IMR-90 (cell line): ENCODE measurements around the gene MET. TPM values are rescaled to one million over a fixed set of nuclear protein-coding genes. Genes with fewer than 3 reads are reported as not detected.

Source experiments
- ATAC-seq: fragments of 200-7000 bp; cut with Tn5 transposase; 2 replicates; pipeline ENCODE4 v1.9.1; 2020; ENCODE audit warnings: low read depth, mild to moderate bottlenecking, moderate library complexity
- BruUV-seq: library from RNA; stranded (reverse); fragments of 400-500 nt; replicated peaks from 2 replicates; lab custom pipeline; 2021; lab: Mats Ljungman, UMichigan
- CTCF ChIA-PET: fragments of 300-600 bp; formaldehyde crosslinking; extraction: SDS; loops from one replicate; lab custom pipeline; 2021; ENCODE audit warnings: antibody characterized with exemption; lab: Yijun Ruan, JAX
- POLR2A ChIA-PET: fragments of 300-600 bp; sonication (Branson Sonifier 250); formaldehyde crosslinking; loops from one replicate; lab custom pipeline; 2022; ENCODE audit warnings: antibody characterized with exemption; ENCODE audit not compliant: unreplicated experiment; lab: Charles Lee
- DNase-seq: peaks from one replicate; pipeline ENCODE4 v3.0.0; 2013
- H2AFZ ChIP-seq: replicated peaks from 2 replicates; pipeline ENCODE3; 2013; ENCODE audit warnings: low read length, mild to moderate bottlenecking; ENCODE audit not compliant: poor library complexity
- H2AK5ac ChIP-seq: 2 replicates; pipeline ENCODE4 v1.6.1; 2013; ENCODE audit warnings: low read depth, low read length, inconsistent platforms
- H2AK9ac ChIP-seq: replicated peaks from 2 replicates; pipeline ENCODE3; 2013; ENCODE audit warnings: mild to moderate bottlenecking, low read depth, low read length, moderate library complexity; ENCODE audit not compliant: poor library complexity
- H2BK120ac ChIP-seq: 2 replicates; pipeline ENCODE4 v1.6.1; 2013; ENCODE audit warnings: low read depth, low read length, inconsistent platforms
- H2BK15ac ChIP-seq: 3 replicates; pipeline ENCODE4 v1.6.1; 2013; ENCODE audit warnings: low read depth, low read length, inconsistent platforms
- H2BK20ac ChIP-seq: 2 replicates; pipeline ENCODE4 v1.6.1; 2013; ENCODE audit warnings: low read depth, mild to moderate bottlenecking, inconsistent platforms, low read length, moderate library complexity
- H2BK5ac ChIP-seq: 2 replicates; pipeline ENCODE4 v1.6.1; 2013; ENCODE audit warnings: mild to moderate bottlenecking, low read depth, low read length, inconsistent platforms; ENCODE audit not compliant: poor library complexity, severe bottlenecking
- H3K14ac ChIP-seq: replicated peaks from 2 replicates; pipeline ENCODE4 v1.6.1; 2013; ENCODE audit warnings: low read depth, low read length, inconsistent platforms
- H3K18ac ChIP-seq: 2 replicates; pipeline ENCODE4 v1.6.1; 2013; ENCODE audit warnings: low read depth, low read length, control low read depth
- H3K23ac ChIP-seq: 2 replicates; pipeline ENCODE4 v1.6.1; 2013; ENCODE audit warnings: low read depth, low read length, inconsistent platforms
- H3K27ac ChIP-seq: 2 replicates; pipeline ENCODE4 v1.5.1; 2013; ENCODE audit warnings: mild to moderate bottlenecking, control low read depth, low read length; ENCODE audit not compliant: insufficient read depth
- H3K27me3 ChIP-seq: 2 replicates; pipeline ENCODE4 v1.6.1; 2013; ENCODE audit warnings: low read length; ENCODE audit not compliant: control insufficient read depth, insufficient read depth
- H3K36me3 ChIP-seq: 2 replicates; pipeline ENCODE4 v1.6.1; 2013; ENCODE audit warnings: low read length, mixed read lengths; ENCODE audit not compliant: control insufficient read depth, insufficient read depth
- H3K4ac ChIP-seq: 2 replicates; pipeline ENCODE4 v1.6.1; 2013; ENCODE audit warnings: low read depth, low read length, inconsistent platforms
- H3K4me1 ChIP-seq: 2 replicates; pipeline ENCODE4 v1.6.1; 2013; ENCODE audit warnings: low read length, mixed read lengths; ENCODE audit not compliant: control insufficient read depth, insufficient read depth
- H3K4me2 ChIP-seq: 2 replicates; pipeline ENCODE4 v1.6.1; 2013; ENCODE audit warnings: low read depth, mild to moderate bottlenecking, control low read depth, low read length, moderate library complexity
- H3K4me3 ChIP-seq: 2 replicates; pipeline ENCODE4 v1.5.1; 2013; ENCODE audit warnings: low read depth, mild to moderate bottlenecking, control low read depth, low read length, moderate library complexity; ENCODE audit not compliant: insufficient read depth
- H3K56ac ChIP-seq: 2 replicates; pipeline ENCODE4 v1.6.1; 2013; ENCODE audit warnings: low read length, inconsistent platforms; ENCODE audit not compliant: insufficient read depth; ENCODE audit errors: extremely low read depth
- H3K79me1 ChIP-seq, 2 experiments: 2 replicates each; pipeline ENCODE4 v1.6.1; 2013; ENCODE audit warnings: low read length in 2 of 2, inconsistent platforms in 1 of 2, low read depth in 1 of 2
- H3K9ac ChIP-seq: 2 replicates; pipeline ENCODE4 v1.6.1; 2013; ENCODE audit warnings: low read depth, low read length, control low read depth
- H3K9me1 ChIP-seq: 2 replicates; pipeline ENCODE4 v1.6.1; 2013; ENCODE audit warnings: low read length, inconsistent platforms; ENCODE audit not compliant: insufficient read depth
- H3K9me3 ChIP-seq: 2 replicates; pipeline ENCODE4 v1.6.1; 2013; ENCODE audit warnings: low read length; ENCODE audit not compliant: control insufficient read depth, insufficient read depth
- H4K20me1 ChIP-seq: 2 replicates; pipeline ENCODE4 v1.6.1; 2013; ENCODE audit warnings: low read length, inconsistent platforms; ENCODE audit not compliant: insufficient read depth
- H4K5ac ChIP-seq: 2 replicates; pipeline ENCODE4 v1.6.1; 2013; ENCODE audit warnings: mild to moderate bottlenecking, low read depth, low read length, control low read depth
- H4K8ac ChIP-seq, 2 experiments: 2 replicates each; pipeline ENCODE4 v1.6.1; 2013; ENCODE audit warnings: low read depth in 2 of 2, low read length in 2 of 2, control low read depth in 1 of 2, inconsistent platforms in 1 of 2
- H4K91ac ChIP-seq: 2 replicates; pipeline ENCODE4 v1.6.1; 2013; ENCODE audit warnings: low read depth, low read length, inconsistent platforms; ENCODE audit not compliant: insufficient read depth
- BHLHE40 ChIP-seq: fragments of 150-350 bp; IDR thresholded peaks from 2 replicates; pipeline ENCODE4 v1.6.1; 2016; ENCODE audit warnings: mild to moderate bottlenecking, low read depth, low read length
- CEBPB ChIP-seq: IDR thresholded peaks from 2 replicates; pipeline ENCODE4 v1.6.1; 2012; ENCODE audit warnings: low read depth, low read length, improper control_type of control experiment
- CHD1 ChIP-seq: IDR thresholded peaks from 2 replicates; pipeline ENCODE4 v1.6.1; 2012; ENCODE audit warnings: low read depth, low read length, improper control_type of control experiment
- FOS ChIP-seq: fragments of 150-350 bp; IDR thresholded peaks from 2 replicates; pipeline ENCODE4 v1.6.1; 2016; ENCODE audit warnings: low read depth, low read length
- MAFK ChIP-seq: IDR thresholded peaks from 2 replicates; pipeline ENCODE4 v1.6.1; 2012; ENCODE audit warnings: low read depth, low read length, improper control_type of control experiment
- MAZ ChIP-seq: IDR thresholded peaks from 2 replicates; pipeline ENCODE4 v1.6.1; 2012; ENCODE audit warnings: low read depth, mild to moderate bottlenecking, low read length, improper control_type of control experiment, moderate library complexity, borderline replicate concordance
- MXI1 ChIP-seq: IDR thresholded peaks from 2 replicates; pipeline ENCODE4 v1.6.1; 2012; ENCODE audit warnings: low read depth, mild to moderate bottlenecking, low read length, moderate library complexity, borderline replicate concordance
- NFE2L2 ChIP-seq: fragments of 150-350 bp; IDR thresholded peaks from 2 replicates; pipeline ENCODE4 v1.6.1; 2016; ENCODE audit warnings: low read depth, mild to moderate bottlenecking, low read length
- POLR2A ChIP-seq: IDR thresholded peaks from 2 replicates; pipeline ENCODE4 v1.6.1; 2012; ENCODE audit warnings: mild to moderate bottlenecking, low read depth, low read length
- RAD21 ChIP-seq: IDR thresholded peaks from 2 replicates; pipeline ENCODE4 v1.6.1; 2012; ENCODE audit warnings: low read length, improper control_type of control experiment
- RCOR1 ChIP-seq: IDR thresholded peaks from 2 replicates; pipeline ENCODE4 v1.6.1; 2012; ENCODE audit warnings: mild to moderate bottlenecking, low read length, improper control_type of control experiment; ENCODE audit not compliant: insufficient replicate concordance
- RFX5 ChIP-seq: IDR thresholded peaks from 2 replicates; pipeline ENCODE4 v1.8.0; 2012; ENCODE audit warnings: low read depth, mild to moderate bottlenecking, low read length, moderate library complexity
- SMC3 ChIP-seq: fragments of 150-350 bp; IDR thresholded peaks from 2 replicates; pipeline ENCODE4 v1.6.1; 2016; ENCODE audit warnings: low read depth, mild to moderate bottlenecking, antibody characterized with exemption, low read length, moderate library complexity
- WGBS, 2 experiments: methylation state at CpG; one replicate each; pipeline versions ENCODE4 v1.1.5 to v1.1.7; 2013; ENCODE audit warnings: missing lambda C conversion rate in 2 of 2; ENCODE audit not compliant: insufficient read length in 1 of 2; ENCODE audit errors: extremely low coverage in 2 of 2; 5-methylcytosine and 5-hydroxymethylcytosine counted together
- dilution Hi-C: fragments of 300-500 bp; cut with HindIII; formaldehyde crosslinking; loops from one replicate; pipeline ENCODE4 v1.14.3; 2018; ENCODE audit warnings: low sequenced_read_pairs; ENCODE audit not compliant: unreplicated experiment
- in situ Hi-C: fragments of 300-500 bp; cut with MboI; formaldehyde crosslinking; loops from 3 replicates; pipeline ENCODE4 v1.14.3; 2019; ENCODE audit warnings: low sequenced_read_pairs, inconsistent platforms, mixed read lengths
- intact Hi-C: fragments of 100-400 bp; cut with micrococcal nuclease; formaldehyde crosslinking; loops from 2 replicates; pipeline ENCODE4 v1.10.0; 2022
- polyA plus RNA-seq, 3 experiments: library from polyadenylated mRNA; depleted of rRNA; stranded (reverse); fragments of >200 nt; gene quantifications; 2 replicates each; pipeline ENCODE4 v1.2.3, GENCODE V29; 2012; ENCODE audit warnings: low replicate concordance in 1 of 3
- total RNA-seq: library from RNA; depleted of rRNA; stranded (reverse); fragments of >200 nt; gene quantifications from 2 replicates; pipeline ENCODE4 v1.2.3, GENCODE V29; 2012
- TF ChIP-seq, protein P1 (sequence below): fragments of 150-350 bp; IDR thresholded peaks from 2 replicates; pipeline ENCODE4 v1.6.1; 2017; ENCODE audit warnings: mild to moderate bottlenecking, antibody characterized with exemption, low read length, low read depth
- TF ChIP-seq, protein P2 (sequence below): fragments of 150-350 bp; IDR thresholded peaks from 2 replicates; pipeline ENCODE4 v1.6.1; 2016; ENCODE audit warnings: low read depth, mild to moderate bottlenecking, low read length, moderate library complexity, borderline replicate concordance
- TF ChIP-seq, protein P3 (sequence below): conservative IDR thresholded peaks from 2 replicates; pipeline ENCODE4 v1.5.1; 2012; ENCODE audit warnings: mild to moderate bottlenecking, low read depth, low read length, improper control_type of control experiment

Gene MET
- total and polyA plus RNA-seq, 2 of the 4 experiments (the other 2 are of a cell fraction), result 15.0 to 84.6 TPM

DNA sequence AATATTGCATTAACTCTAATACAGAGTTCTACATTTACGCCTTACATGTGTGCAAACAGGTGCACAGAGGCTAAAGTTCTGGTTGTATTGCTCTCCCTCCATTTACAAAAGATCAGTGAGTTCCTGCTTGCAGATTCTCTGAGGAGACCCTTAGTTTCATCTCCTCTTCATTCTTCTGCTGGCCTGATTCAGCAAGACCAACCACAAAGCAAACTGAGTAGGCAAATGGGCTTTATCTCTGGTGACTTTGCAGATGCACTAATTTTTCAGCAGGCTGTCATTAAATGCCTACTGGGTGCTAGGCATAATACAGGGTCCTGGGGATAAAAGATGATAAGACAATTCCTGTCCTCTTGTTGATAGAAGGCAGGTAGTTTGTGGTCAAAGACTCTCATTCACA is 56.4 kb downstream of the MET start:
- no peak overlapping the region for H3K4ac ChIP-seq
- H2AK5ac ChIP-seq, result no peak overlapping the region
- H2BK120ac ChIP-seq, result no peak overlapping the region
- H3K79me1 ChIP-seq, result peaks cover 0 to 21% of the 10 kb centered on the region in 2 experiments; a peak in 3 of 4 replicates
- intact Hi-C loops, result no loop called here
- H4K5ac ChIP-seq, result no peak overlapping the region
- H2BK20ac ChIP-seq, result no peak overlapping the region
- no peak overlapping the region for H2AFZ ChIP-seq
- no TSS peak for BruUV-seq
- no peak overlapping the region for H3K56ac ChIP-seq
- no peaks in the 10 kb centered on the region for H4K20me1 ChIP-seq
- H3K36me3 ChIP-seq, result no peaks in the 10 kb centered on the region
- H3K4me2 ChIP-seq, result no peak overlapping the region
- no CpG with 5 or more reads among the region's 1 CpG for WGBS, 2 experiments
- no peak for ATAC-seq
- H2BK15ac ChIP-seq, result no peak overlapping the region
- peaks cover 7% of the 10 kb centered on the region for H3K4me1 ChIP-seq
- no peak for DNase-seq
- no peaks in the 10 kb centered on the region for H3K27me3 ChIP-seq
- ChIA-PET CTCF (no interaction called here), POLR2A (no interaction called here)
- no peak overlapping the region for H3K14ac ChIP-seq
- H3K23ac ChIP-seq, result no peak overlapping the region
- H2BK5ac ChIP-seq, result no peak overlapping the region
- no peak overlapping the region for H3K4me3 ChIP-seq
- dilution Hi-C loops, result no loop called here
- no peak overlapping the region for H4K8ac ChIP-seq
- no peaks in the 10 kb centered on the region for H3K9me3 ChIP-seq
- no peak overlapping the region for H3K18ac ChIP-seq
- in situ Hi-C loops, result no loop called here
- no peak overlapping the region for H4K91ac ChIP-seq
- H2AK9ac ChIP-seq, result no peak overlapping the region
- TF ChIP-seq BHLHE40 (no peak), CHD1 (no peak), SMC3 (no peak), CEBPB (no peak), RCOR1 (no peak), RFX5 (no peak), MAZ (no peak), MAFK (no peak), POLR2A (no peak), NFE2L2 (no peak), FOS (no peak), RAD21 (no peak), MXI1 (no peak)
- TF ChIP-seq, protein P1, sequence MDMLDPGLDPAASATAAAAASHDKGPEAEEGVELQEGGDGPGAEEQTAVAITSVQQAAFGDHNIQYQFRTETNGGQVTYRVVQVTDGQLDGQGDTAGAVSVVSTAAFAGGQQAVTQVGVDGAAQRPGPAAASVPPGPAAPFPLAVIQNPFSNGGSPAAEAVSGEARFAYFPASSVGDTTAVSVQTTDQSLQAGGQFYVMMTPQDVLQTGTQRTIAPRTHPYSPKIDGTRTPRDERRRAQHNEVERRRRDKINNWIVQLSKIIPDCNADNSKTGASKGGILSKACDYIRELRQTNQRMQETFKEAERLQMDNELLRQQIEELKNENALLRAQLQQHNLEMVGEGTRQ, result no peak
- TF ChIP-seq, protein P2, sequence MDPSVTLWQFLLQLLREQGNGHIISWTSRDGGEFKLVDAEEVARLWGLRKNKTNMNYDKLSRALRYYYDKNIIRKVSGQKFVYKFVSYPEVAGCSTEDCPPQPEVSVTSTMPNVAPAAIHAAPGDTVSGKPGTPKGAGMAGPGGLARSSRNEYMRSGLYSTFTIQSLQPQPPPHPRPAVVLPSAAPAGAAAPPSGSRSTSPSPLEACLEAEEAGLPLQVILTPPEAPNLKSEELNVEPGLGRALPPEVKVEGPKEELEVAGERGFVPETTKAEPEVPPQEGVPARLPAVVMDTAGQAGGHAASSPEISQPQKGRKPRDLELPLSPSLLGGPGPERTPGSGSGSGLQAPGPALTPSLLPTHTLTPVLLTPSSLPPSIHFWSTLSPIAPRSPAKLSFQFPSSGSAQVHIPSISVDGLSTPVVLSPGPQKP, result no peak
- TF ChIP-seq, protein P3, sequence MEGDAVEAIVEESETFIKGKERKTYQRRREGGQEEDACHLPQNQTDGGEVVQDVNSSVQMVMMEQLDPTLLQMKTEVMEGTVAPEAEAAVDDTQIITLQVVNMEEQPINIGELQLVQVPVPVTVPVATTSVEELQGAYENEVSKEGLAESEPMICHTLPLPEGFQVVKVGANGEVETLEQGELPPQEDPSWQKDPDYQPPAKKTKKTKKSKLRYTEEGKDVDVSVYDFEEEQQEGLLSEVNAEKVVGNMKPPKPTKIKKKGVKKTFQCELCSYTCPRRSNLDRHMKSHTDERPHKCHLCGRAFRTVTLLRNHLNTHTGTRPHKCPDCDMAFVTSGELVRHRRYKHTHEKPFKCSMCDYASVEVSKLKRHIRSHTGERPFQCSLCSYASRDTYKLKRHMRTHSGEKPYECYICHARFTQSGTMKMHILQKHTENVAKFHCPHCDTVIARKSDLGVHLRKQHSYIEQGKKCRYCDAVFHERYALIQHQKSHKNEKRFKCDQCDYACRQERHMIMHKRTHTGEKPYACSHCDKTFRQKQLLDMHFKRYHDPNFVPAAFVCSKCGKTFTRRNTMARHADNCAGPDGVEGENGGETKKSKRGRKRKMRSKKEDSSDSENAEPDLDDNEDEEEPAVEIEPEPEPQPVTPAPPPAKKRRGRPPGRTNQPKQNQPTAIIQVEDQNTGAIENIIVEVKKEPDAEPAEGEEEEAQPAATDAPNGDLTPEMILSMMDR, result no peak
- no peak overlapping the region for H3K9ac ChIP-seq
- 0 out of 2 replicates have a peak, but pooled peaks cover 5% of the 10 kb centered on the region for H3K9me1 ChIP-seq
- no peak overlapping the region for H3K27ac ChIP-seq
